KOPT-K1 (cell line): Measurements from ENCODE around the gene SIRT2.

ENCODE experiments used
- H3K27ac ChIP-seq: fragments of 200-600 bp; sonication (generic); 2 replicates; pipeline ENCODE4 v1.5.1; 2016; ENCODE audit warnings: antibody characterized with exemption, mild to moderate bottlenecking, low read depth, low read length; ENCODE audit not compliant: poor library complexity, severe bottlenecking
- H3K36me3 ChIP-seq: fragments of 200-600 bp; sonication (generic); 2 replicates; pipeline ENCODE4 v1.5.1; 2017; ENCODE audit warnings: antibody characterized with exemption, mild to moderate bottlenecking, low read length, moderate library complexity; ENCODE audit not compliant: insufficient read depth
- H3K9me3 ChIP-seq: fragments of 200-600 bp; sonication (generic); 2 replicates; pipeline ENCODE4 v1.5.1; 2017; ENCODE audit warnings: antibody characterized with exemption, low read length, mild to moderate bottlenecking; ENCODE audit not compliant: insufficient read depth, poor library complexity, severe bottlenecking

SIRT2 gene

GRCh38 chr19:38928391-38929001, 29.1 kb upstream of the SIRT2 start:
- Histone ChIP-seq H3K36me3 (peaks cover 40% of the 10 kb centered on the region), H3K9me3 (no peaks in the 10 kb centered on the region), H3K27ac (no peak overlapping the region)

- H3K9me3 ChIP-seq = no peaks in the 10 kb centered on the region
- peaks cover 42% of the 10 kb centered on the region for H3K36me3 ChIP-seq
- no peak overlapping the region for H3K27ac ChIP-seq
These were observed 25.0 kb upstream of the SIRT2 start for GRCh38 chr19:38924388-38924787.

- Histone ChIP-seq H3K9me3 (no peaks in the 10 kb centered on the region), H3K36me3 (peaks cover 48% of the 10 kb centered on the region), H3K27ac (no peak overlapping the region)
These were observed 23.1 kb upstream of the SIRT2 start for GRCh38 chr19:38922482-38922881.

GRCh38 chr19:38921420-38922274, 22.2 kb upstream of the SIRT2 start:
- Histone ChIP-seq H3K9me3 (no peaks in the 10 kb centered on the region), H3K27ac (no peak overlapping the region), H3K36me3 (peaks cover 48% of the 10 kb centered on the region)

GRCh38 chr19:38920602-38921419, 21.4 kb upstream of the SIRT2 start:
- Histone ChIP-seq H3K27ac (no peak overlapping the region), H3K9me3 (no peaks in the 10 kb centered on the region), H3K36me3 (peaks cover 43% of the 10 kb centered on the region)

- H3K36me3 ChIP-seq = peaks cover 35% of the 10 kb centered on the region
- H3K27ac ChIP-seq = no peak overlapping the region
These were observed 20.6 kb upstream of the SIRT2 start for GRCh38 chr19:38919837-38920601.

GRCh38 chr19:38918526-38918925, 19.1 kb upstream of the SIRT2 start:
- Histone ChIP-seq H3K9me3 (no peaks in the 10 kb centered on the region), H3K27ac (no peak overlapping the region), H3K36me3 (peaks cover 23% of the 10 kb centered on the region; the same call in 1 of the 2 replicates)

More at GRCh38 chr19:38919837-38920601, 20.6 kb upstream of the SIRT2 start:
- H3K9me3 ChIP-seq = no peaks in the 10 kb centered on the region

GRCh38 chr19:38917921-38918491, 18.6 kb upstream of the SIRT2 start:
- H3K9me3 ChIP-seq = no peaks in the 10 kb centered on the region
- H3K36me3 ChIP-seq = peaks cover 23% of the 10 kb centered on the region; the same call in 1 of the 2 replicates
- no peak overlapping the region for H3K27ac ChIP-seq

- Histone ChIP-seq H3K27ac (no peak overlapping the region), H3K9me3 (no peaks in the 10 kb centered on the region), H3K36me3 (peaks cover 22% of the 10 kb centered on the region; the same call in 1 of the 2 replicates)
These were observed 18.1 kb upstream of the SIRT2 start for GRCh38 chr19:38917516-38917915.

GRCh38 chr19:38915329-38916321, 16.2 kb upstream of the SIRT2 start:
- no peaks in the 10 kb centered on the region for H3K9me3 ChIP-seq
- H3K36me3 ChIP-seq = peaks cover 9% of the 10 kb centered on the region; the same call in 1 of the 2 replicates
- H3K27ac ChIP-seq = no peak overlapping the region

GRCh38 chr19:38913958-38914357, 14.5 kb upstream of the SIRT2 start:
- H3K27ac ChIP-seq = no peak overlapping the region
- peaks cover 8% of the 10 kb centered on the region; the same call in 1 of the 2 replicates for H3K36me3 ChIP-seq
- no peaks in the 10 kb centered on the region for H3K9me3 ChIP-seq

GRCh38 chr19:38912600-38913514, 13.4 kb upstream of the SIRT2 start:
- Histone ChIP-seq H3K36me3 (peaks cover 18% of the 10 kb centered on the region), H3K27ac (no peak overlapping the region), H3K9me3 (no peaks in the 10 kb centered on the region)
